NCI-H446 treated with DMSO at 0.1 percent for 48 hours (cell line): ENCODE results near the gene APOBEC3G.

ENCODE experiments used
- DNase-seq: peaks from one replicate; lab custom pipeline; 2025; lab: John Stamatoyannopoulos, UW

The APOBEC3G gene

GRCh38 chr22:39091126-39092081 is 14.3 kb downstream of the APOBEC3G start:
- no peak for DNase-seq

DNA sequence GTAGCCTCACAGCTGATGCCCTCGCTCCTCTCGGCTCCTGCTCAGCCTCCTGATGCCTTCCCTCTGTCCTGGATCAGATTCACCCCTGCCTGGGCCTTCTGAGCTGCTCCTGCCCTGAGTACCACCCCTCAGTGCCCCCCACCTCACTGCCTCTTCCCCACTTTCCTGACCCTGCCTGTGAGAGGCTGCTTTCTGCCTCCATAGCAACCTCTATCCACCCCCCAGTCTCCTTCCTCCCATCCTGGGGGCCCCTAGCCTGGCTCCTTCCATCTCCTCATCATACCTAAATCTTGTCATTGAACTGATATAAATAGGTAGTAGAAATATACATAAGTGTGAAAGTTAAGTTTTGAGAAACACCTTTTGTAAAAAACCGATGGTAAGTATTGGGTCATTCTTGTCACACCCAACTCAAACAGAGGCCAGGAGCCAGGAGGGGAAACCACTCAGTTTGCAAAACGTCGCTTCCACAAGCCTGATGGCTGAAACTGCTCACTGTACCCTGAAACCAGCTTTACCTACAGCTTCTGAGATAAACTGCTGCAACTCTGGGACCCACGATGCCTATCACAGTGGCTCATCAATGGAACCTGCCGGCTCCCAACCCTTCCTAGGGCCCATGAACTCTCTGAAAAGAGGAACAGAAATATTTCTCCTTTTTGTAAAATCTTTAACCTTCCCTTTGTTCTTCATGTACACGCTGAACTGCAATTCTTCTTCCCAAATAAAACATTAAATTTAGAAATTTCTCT is 15.2 kb downstream of the APOBEC3G start:
- DNase-seq = no peak

DNA sequence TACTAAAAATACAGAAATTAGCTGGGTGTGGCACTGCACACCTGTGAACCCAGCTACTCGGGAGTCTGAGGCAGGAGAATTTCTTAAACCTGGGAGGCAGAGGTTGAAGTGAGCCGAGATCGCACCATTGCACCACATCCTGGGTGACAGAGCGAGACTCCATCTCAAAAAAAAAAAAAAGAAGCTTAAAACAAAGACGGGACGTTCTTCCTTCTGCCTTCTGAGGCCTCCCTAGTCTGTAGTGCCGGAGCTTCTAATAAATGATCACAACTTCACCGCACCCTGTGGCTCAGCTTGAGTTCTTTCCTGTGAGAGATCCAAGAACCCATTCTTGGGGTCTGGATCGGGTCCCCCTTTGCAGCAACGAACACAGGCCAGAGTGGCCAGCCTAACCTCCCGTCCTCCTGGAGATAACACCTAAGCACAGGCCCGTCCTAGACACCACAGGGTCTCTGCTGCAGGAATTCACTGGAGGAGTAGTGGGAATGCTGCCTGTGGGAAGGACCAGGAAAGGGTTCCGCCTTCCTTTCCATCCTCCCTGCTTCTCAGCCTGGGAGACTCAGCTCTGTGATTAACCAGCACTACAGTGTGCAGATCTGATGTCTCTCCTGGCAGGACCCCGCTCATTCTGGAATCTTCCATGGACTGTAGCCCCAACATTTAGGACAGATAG is 17.8 kb downstream of the APOBEC3G start:
- DNase-seq = no peak

GRCh38 chr22:39095971-39096370 is 18.9 kb downstream of the APOBEC3G start:
- no peak for DNase-seq

- no peak for DNase-seq
These were observed 20.3 kb downstream of the APOBEC3G start, which contains the start of gene APOBEC3H for GRCh38 chr22:39097098-39098020. APOBEC3H (plus strand) TSS chr22:39097244; CDS start chr22:39100279, 3,035 bp downstream.

- no peak for DNase-seq
These were observed 21.0 kb downstream of the APOBEC3G start for GRCh38 chr22:39098026-39098425.

- DNase-seq = no peak
These were observed 21.5 kb downstream of the APOBEC3G start for GRCh38 chr22:39098576-39098975.

- DNase-seq = no peak
These were observed 24.2 kb downstream of the APOBEC3G start for GRCh38 chr22:39101226-39101625.

DNA sequence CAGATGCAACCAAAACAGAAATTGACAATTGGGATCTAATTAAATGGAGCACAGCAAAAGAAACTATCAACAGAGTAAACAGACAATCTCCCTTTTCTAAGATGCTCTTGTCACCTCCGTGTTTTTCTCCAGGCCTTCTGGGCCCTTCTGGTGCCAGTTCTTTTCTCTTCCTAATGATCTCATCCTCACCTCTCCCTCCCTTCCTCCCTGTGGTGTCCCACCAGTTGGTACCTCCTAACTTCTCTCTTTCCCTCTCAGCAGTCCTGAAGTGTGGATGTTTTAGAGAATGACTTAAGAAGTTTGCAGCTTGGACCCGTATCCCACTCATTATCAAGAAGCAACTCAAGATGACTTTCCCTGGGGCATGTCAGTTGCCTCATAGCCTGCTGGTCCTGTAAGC is 26.4 kb downstream of the APOBEC3G start:
- DNase-seq = no peak

- no peak for DNase-seq
These were observed 29.3 kb downstream of the APOBEC3G start for GRCh38 chr22:39106326-39106725.

DNA sequence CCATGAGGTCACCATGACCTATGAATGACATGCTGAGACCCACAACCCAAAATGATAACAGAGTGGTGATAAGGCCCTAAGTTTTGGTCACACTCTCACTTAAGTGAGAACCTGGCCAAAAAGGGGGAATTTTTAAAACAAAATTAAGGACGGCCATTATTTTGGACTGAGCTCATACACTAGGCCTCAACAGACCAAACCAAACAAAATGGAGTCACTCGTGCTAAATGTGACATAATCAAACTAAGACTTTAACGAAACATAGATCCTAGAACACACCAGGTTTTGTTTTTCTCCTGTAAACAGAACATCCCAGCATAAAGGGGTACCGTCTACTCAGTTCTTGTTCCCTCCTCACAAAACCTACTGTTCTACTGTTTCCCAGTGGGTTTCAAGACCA is 31.4 kb downstream of the APOBEC3G start:
- DNase-seq = no peak

GRCh38 chr22:39109361-39109760 is 32.3 kb downstream of the APOBEC3G start:
- no peak for DNase-seq

- no peak for DNase-seq
These were observed 33.8 kb downstream of the APOBEC3G start for GRCh38 chr22:39110631-39111561.

DNA sequence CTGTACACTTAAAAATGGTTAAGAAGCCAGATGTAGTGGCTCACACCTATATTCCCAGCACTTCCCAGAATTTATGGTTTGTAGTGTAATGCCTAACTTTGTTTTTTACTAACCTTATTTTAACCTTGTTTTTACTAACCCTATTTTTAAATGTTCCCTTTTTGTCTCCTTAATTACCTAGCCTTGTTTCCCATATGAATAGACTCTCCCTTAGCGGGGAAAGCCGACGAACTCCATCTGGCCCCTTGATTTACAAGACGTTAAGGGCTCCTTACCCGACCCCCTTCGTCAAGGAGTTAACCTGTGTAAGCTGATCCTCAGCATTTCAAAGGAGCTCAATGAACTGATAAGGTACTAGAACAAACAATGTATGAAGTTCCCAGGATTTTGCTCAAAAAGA is 37.0 kb downstream of the APOBEC3G start:
- DNase-seq = no peak

- no peak for DNase-seq
These were observed 38.5 kb downstream of the APOBEC3G start for GRCh38 chr22:39115570-39115969.

DNA sequence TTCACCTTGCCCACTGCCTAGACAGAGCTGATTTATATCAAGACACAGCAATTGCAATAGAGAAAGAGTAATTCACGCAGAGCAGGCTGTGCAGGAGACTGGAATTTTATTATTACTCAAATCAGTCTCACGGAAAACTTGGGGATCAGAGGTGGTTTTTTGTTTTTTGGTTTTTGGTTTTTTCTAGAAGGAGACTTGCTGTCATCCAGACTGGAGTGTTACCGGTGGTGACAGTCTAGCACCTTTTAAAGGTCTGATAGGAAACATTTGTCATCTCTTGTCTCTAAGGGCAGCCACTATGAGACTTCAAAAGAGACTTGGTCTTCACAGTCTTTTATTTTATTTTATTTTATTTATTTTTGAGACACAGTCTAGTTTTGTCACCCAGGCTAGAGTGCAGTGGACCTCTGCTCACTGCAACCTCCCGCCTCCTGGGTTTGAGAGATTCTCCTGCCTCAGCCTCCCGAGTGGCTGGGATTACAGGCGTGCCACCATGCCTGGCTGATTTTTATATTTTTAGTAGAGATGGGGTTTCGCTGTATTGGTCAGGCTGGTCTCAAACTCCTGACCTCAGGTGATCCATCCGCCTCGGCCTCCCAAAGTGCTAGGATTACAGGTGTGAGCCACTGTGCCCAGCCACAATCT is 39.0 kb downstream of the APOBEC3G start:
- no peak for DNase-seq

DNA sequence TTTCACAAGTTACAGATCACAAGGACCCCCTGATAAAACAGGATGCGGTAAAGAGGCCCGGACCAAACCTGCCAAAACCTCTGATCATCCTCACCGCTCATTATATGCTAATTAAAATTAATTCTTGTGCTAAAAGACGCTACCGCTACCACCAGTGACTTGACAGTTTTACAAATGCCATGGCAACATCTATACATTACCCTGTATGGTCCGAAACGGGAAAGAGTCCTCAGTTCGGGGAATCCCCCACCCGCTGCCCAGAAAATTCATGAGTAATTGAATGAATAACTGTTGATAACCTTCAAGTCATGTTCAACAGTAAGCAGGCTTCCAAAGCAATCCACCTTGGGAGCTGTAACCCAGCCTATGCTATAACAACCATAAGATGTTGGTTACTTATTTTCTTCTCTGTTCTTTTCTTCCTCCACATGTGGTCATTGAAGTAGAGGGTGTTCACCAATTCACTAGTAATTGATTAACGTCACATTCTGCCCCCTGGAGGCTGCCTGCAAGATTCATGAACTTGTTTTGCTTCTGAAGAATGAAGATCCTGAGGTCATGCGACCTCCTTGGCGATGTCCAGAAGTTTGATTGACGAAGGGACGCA is 40.6 kb downstream of the APOBEC3G start:
- DNase-seq = no peak

DNA sequence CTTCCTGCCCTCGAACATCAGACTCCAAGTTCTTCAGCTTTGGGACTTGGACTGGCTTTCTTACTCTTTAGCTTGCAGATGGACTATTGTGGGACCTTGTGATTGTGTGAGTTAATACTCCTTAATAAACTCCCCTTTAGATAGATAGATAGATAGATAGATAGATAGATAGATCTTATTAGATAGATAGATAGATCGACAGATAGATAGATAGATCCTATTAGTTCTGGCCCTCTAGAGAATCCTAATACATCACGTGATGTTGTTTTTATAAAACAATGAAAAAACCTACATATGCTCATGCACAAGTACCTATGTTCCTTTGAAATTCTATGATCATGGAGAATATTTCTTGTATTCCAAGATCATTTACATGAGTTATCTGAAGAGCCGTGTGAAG is 43.9 kb downstream of the APOBEC3G start:
- no peak for DNase-seq

- DNase-seq = no peak
These were observed 45.8 kb downstream of the APOBEC3G start for GRCh38 chr22:39122772-39123470.
